ENCODE results near the gene IL1RN. TPM values are rescaled to one million over a fixed set of nuclear protein-coding genes. Genes with fewer than 3 reads are reported as not detected.

IL1RN gene
- total RNA-seq, 1 experiment from 2014 or later: not detected

GRCh38 chr2:113114996-113115395, 12.4 kb upstream of the IL1RN start:
- no peaks in the 10 kb centered on the region for H3K27me3 ChIP-seq (replicated peaks; ENCODE audit: control insufficient read depth, insufficient read depth, low read length)
- H3K9me3 Mint-ChIP-seq (ENCODE audit: unreplicated experiment): no peaks in the 10 kb centered on the region
- POLR2A ChIA-PET: no interaction called here
- no peak for TF ChIP-seq CTCF (IDR thresholded peaks at IDR 0.05; ENCODE audit: insufficient read depth in 1 of 2, low read depth in 1 of 2, low read length in 1 of 2, severe bottlenecking in 1 of 2, unreplicated experiment in 1 of 2)
- no peaks in the 10 kb centered on the region for H3K4me1 ChIP-seq
- H3K36me3 ChIP-seq (ENCODE audit: control insufficient read depth, insufficient read depth, low read length): no peaks in the 10 kb centered on the region
- H3K27ac Mint-ChIP-seq (ENCODE audit: unreplicated experiment): no peak overlapping the region
- peaks cover 3% of the 10 kb centered on the region for H3K27me3 Mint-ChIP-seq (ENCODE audit: insufficient read depth, unreplicated experiment)
- CTCF ChIA-PET: no interaction called here
- DNase-seq: no peak
- H3K4me3 ChIP-seq (ENCODE audit: low read depth, low read length): no peak overlapping the region
- intact Hi-C loops (cut with micrococcal nuclease; ENCODE audit: unreplicated experiment): no loop called here
- H3K9me3 ChIP-seq: no peaks in the 10 kb centered on the region
- BruUV-seq (replicated peaks): no TSS peak
- no peaks in the 10 kb centered on the region for H3K36me3 Mint-ChIP-seq (ENCODE audit: insufficient read depth, unreplicated experiment)
- no peaks in the 10 kb centered on the region for H3K4me1 Mint-ChIP-seq (ENCODE audit: low read depth, unreplicated experiment)
- no peak overlapping the region for H3K4me3 Mint-ChIP-seq (ENCODE audit: unreplicated experiment)

GRCh38 chr2:113116100-113116958, 11.1 kb upstream of the IL1RN start:
- H3K4me3 ChIP-seq (ENCODE audit: low read depth, low read length): no peak overlapping the region
- POLR2A ChIA-PET: no interaction called here

More at GRCh38 chr2:113116100-113116958, 11.1 kb upstream of the IL1RN start:
- Mint-ChIP-seq H3K4me1 (ENCODE audit: low read depth, unreplicated experiment) (no peaks in the 10 kb centered on the region), H3K36me3 (ENCODE audit: insufficient read depth, unreplicated experiment) (no peaks in the 10 kb centered on the region), H3K9me3 (ENCODE audit: unreplicated experiment) (no peaks in the 10 kb centered on the region), H3K27ac (ENCODE audit: unreplicated experiment) (no peak overlapping the region), H3K4me3 (ENCODE audit: unreplicated experiment) (no peak overlapping the region), H3K27me3 (ENCODE audit: insufficient read depth, unreplicated experiment) (peaks cover 3% of the 10 kb centered on the region)
- H3K36me3 ChIP-seq (ENCODE audit: control insufficient read depth, insufficient read depth, low read length): no peaks in the 10 kb centered on the region
- intact Hi-C loops (cut with micrococcal nuclease; ENCODE audit: unreplicated experiment): no loop called here
- H3K27me3 ChIP-seq (replicated peaks; ENCODE audit: control insufficient read depth, insufficient read depth, low read length): no peaks in the 10 kb centered on the region
- CTCF ChIA-PET: no interaction called here
- no peak for DNase-seq
- no TSS peak for BruUV-seq (replicated peaks)
- H3K4me1 ChIP-seq: no peaks in the 10 kb centered on the region
- no peak for TF ChIP-seq CTCF (IDR thresholded peaks at IDR 0.05; ENCODE audit: insufficient read depth in 1 of 2, low read depth in 1 of 2, low read length in 1 of 2, severe bottlenecking in 1 of 2, unreplicated experiment in 1 of 2)
- no peaks in the 10 kb centered on the region for H3K9me3 ChIP-seq

All from Caco-2 (cell line).